ENCODE measurements around the gene SLC3A2. TPM values are rescaled to one million over a fixed set of nuclear protein-coding genes. Genes with fewer than 3 reads are reported as not detected.

Gene SLC3A2
- total RNA-seq, 1 experiment from 2014 or later = 334 TPM

DNA sequence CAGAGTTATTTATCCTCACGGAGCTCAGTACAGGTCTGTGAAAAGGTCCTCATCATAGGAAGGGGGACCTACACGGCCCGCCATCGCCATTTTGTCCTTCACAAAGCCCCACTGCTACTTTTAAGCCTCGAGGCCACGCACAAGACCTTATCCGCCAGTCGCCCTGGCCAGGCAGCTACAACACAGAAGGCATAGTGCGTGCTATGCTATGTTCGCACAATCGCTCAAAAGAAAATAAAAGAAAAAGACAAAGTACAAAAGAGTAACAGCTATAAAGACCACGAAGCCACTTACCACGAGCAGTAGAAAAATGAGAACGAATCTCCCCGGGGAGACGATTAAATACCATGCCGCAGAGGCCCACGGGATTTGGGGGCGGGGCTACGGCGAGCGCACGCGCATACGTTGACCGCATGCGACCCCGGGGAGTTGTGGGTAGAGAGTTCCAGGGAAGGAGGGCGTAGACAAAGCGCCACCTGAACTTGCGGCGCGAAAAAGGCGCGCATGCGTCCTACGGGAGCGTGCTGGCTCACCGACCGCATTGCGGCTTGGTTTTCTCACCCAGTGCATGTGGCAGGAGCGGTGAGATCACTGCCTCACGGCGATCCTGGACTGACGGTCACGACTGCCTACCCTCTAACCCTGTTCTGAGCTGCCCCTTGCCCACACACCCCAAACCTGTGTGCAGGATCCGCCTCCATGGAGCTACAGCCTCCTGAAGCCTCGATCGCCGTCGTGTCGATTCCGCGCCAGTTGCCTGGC, 24.9 kb upstream of the SLC3A2 start (continued):
- TF ChIP-seq, protein P1, sequence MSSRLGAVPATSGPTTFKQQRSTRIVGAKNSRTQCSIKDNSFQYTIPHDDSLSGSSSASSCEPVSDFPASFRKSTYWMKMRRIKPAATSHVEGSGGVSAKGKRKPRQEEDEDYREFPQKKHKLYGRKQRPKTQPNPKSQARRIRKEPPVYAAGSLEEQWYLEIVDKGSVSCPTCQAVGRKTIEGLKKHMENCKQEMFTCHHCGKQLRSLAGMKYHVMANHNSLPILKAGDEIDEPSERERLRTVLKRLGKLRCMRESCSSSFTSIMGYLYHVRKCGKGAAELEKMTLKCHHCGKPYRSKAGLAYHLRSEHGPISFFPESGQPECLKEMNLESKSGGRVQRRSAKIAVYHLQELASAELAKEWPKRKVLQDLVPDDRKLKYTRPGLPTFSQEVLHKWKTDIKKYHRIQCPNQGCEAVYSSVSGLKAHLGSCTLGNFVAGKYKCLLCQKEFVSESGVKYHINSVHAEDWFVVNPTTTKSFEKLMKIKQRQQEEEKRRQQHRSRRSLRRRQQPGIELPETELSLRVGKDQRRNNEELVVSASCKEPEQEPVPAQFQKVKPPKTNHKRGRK (CRISPR knock-in tag; IDR thresholded peaks at IDR 0.05; ENCODE audit: borderline replicate concordance) = no peak
- TF ChIP-seq ZNF396 (CRISPR knock-in tag; IDR thresholded peaks at IDR 0.05; ENCODE audit: borderline replicate concordance) (no peak), MXD4 (CRISPR knock-in tag; IDR thresholded peaks at IDR 0.05; ENCODE audit: borderline replicate concordance) (no peak), SP1 (CRISPR knock-in tag; conservative IDR thresholded peaks at IDR 0.05) (peak; percentile 93), RELA (CRISPR knock-in tag; IDR thresholded peaks at IDR 0.05; ENCODE audit: borderline replicate concordance) (peak; percentile 72; the same call in 1 of the 2 replicates), FOXP1 (CRISPR knock-in tag; IDR thresholded peaks at IDR 0.05; ENCODE audit: borderline replicate concordance) (peak; percentile 93), RORB (CRISPR knock-in tag; IDR thresholded peaks at IDR 0.05) (0 out of 2 replicates have a peak, but pooled peaks have one; percentile 6), CREM (CRISPR knock-in tag; IDR thresholded peaks at IDR 0.05) (peak; percentile 60), ZNF416 (CRISPR knock-in tag; IDR thresholded peaks at IDR 0.05) (no peak; the same call in 1 of the 2 replicates), ZNF121 (CRISPR knock-in tag; IDR thresholded peaks at IDR 0.05) (no peak), ZNF232 (CRISPR knock-in tag; IDR thresholded peaks at IDR 0.05) (peak; percentile 58; the same call in 1 of the 2 replicates), FOXJ3 (CRISPR knock-in tag; IDR thresholded peaks at IDR 0.05; ENCODE audit: borderline replicate concordance) (no peak; the same call in 1 of the 2 replicates), NFE2L1 (CRISPR knock-in tag; IDR thresholded peaks at IDR 0.05) (peak; percentile 88), NFATC4 (CRISPR knock-in tag; IDR thresholded peaks at IDR 0.05) (peak; percentile 89), ATF1 (CRISPR knock-in tag; IDR thresholded peaks at IDR 0.05) (0 out of 2 replicates have a peak, but pooled peaks have one; percentile 28)
- TF ChIP-seq, protein P2, sequence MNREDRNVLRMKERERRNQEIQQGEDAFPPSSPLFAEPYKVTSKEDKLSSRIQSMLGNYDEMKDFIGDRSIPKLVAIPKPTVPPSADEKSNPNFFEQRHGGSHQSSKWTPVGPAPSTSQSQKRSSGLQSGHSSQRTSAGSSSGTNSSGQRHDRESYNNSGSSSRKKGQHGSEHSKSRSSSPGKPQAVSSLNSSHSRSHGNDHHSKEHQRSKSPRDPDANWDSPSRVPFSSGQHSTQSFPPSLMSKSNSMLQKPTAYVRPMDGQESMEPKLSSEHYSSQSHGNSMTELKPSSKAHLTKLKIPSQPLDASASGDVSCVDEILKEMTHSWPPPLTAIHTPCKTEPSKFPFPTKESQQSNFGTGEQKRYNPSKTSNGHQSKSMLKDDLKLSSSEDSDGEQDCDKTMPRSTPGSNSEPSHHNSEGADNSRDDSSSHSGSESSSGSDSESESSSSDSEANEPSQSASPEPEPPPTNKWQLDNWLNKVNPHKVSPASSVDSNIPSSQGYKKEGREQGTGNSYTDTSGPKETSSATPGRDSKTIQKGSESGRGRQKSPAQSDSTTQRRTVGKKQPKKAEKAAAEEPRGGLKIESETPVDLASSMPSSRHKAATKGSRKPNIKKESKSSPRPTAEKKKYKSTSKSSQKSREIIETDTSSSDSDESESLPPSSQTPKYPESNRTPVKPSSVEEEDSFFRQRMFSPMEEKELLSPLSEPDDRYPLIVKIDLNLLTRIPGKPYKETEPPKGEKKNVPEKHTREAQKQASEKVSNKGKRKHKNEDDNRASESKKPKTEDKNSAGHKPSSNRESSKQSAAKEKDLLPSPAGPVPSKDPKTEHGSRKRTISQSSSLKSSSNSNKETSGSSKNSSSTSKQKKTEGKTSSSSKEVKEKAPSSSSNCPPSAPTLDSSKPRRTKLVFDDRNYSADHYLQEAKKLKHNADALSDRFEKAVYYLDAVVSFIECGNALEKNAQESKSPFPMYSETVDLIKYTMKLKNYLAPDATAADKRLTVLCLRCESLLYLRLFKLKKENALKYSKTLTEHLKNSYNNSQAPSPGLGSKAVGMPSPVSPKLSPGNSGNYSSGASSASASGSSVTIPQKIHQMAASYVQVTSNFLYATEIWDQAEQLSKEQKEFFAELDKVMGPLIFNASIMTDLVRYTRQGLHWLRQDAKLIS (CRISPR knock-in tag; IDR thresholded peaks at IDR 0.05; ENCODE audit: borderline replicate concordance) = no peak
- TF ChIP-seq, protein P3, sequence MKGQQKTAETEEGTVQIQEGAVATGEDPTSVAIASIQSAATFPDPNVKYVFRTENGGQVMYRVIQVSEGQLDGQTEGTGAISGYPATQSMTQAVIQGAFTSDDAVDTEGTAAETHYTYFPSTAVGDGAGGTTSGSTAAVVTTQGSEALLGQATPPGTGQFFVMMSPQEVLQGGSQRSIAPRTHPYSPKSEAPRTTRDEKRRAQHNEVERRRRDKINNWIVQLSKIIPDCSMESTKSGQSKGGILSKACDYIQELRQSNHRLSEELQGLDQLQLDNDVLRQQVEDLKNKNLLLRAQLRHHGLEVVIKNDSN (CRISPR knock-in tag; IDR thresholded peaks at IDR 0.05) = peak; percentile 9; the same call in 1 of the 2 replicates
- TF ChIP-seq, protein P4, sequence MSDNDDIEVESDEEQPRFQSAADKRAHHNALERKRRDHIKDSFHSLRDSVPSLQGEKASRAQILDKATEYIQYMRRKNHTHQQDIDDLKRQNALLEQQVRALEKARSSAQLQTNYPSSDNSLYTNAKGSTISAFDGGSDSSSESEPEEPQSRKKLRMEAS (CRISPR knock-in tag; IDR thresholded peaks at IDR 0.05) = peak; percentile 99
- TF ChIP-seq, protein P5, sequence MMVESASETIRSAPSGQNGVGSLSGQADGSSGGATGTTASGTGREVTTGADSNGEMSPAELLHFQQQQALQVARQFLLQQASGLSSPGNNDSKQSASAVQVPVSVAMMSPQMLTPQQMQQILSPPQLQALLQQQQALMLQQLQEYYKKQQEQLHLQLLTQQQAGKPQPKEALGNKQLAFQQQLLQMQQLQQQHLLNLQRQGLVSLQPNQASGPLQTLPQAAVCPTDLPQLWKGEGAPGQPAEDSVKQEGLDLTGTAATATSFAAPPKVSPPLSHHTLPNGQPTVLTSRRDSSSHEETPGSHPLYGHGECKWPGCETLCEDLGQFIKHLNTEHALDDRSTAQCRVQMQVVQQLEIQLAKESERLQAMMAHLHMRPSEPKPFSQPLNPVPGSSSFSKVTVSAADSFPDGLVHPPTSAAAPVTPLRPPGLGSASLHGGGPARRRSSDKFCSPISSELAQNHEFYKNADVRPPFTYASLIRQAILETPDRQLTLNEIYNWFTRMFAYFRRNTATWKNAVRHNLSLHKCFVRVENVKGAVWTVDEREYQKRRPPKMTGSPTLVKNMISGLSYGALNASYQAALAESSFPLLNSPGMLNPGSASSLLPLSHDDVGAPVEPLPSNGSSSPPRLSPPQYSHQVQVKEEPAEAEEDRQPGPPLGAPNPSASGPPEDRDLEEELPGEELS (CRISPR knock-in tag; IDR thresholded peaks at IDR 0.05) = peak; percentile 78
- TF ChIP-seq, protein P6, sequence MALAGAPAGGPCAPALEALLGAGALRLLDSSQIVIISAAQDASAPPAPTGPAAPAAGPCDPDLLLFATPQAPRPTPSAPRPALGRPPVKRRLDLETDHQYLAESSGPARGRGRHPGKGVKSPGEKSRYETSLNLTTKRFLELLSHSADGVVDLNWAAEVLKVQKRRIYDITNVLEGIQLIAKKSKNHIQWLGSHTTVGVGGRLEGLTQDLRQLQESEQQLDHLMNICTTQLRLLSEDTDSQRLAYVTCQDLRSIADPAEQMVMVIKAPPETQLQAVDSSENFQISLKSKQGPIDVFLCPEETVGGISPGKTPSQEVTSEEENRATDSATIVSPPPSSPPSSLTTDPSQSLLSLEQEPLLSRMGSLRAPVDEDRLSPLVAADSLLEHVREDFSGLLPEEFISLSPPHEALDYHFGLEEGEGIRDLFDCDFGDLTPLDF (CRISPR knock-in tag; IDR thresholded peaks at IDR 0.05) = peak; percentile 46; the same call in 1 of the 2 replicates
- TF ChIP-seq, protein P7, sequence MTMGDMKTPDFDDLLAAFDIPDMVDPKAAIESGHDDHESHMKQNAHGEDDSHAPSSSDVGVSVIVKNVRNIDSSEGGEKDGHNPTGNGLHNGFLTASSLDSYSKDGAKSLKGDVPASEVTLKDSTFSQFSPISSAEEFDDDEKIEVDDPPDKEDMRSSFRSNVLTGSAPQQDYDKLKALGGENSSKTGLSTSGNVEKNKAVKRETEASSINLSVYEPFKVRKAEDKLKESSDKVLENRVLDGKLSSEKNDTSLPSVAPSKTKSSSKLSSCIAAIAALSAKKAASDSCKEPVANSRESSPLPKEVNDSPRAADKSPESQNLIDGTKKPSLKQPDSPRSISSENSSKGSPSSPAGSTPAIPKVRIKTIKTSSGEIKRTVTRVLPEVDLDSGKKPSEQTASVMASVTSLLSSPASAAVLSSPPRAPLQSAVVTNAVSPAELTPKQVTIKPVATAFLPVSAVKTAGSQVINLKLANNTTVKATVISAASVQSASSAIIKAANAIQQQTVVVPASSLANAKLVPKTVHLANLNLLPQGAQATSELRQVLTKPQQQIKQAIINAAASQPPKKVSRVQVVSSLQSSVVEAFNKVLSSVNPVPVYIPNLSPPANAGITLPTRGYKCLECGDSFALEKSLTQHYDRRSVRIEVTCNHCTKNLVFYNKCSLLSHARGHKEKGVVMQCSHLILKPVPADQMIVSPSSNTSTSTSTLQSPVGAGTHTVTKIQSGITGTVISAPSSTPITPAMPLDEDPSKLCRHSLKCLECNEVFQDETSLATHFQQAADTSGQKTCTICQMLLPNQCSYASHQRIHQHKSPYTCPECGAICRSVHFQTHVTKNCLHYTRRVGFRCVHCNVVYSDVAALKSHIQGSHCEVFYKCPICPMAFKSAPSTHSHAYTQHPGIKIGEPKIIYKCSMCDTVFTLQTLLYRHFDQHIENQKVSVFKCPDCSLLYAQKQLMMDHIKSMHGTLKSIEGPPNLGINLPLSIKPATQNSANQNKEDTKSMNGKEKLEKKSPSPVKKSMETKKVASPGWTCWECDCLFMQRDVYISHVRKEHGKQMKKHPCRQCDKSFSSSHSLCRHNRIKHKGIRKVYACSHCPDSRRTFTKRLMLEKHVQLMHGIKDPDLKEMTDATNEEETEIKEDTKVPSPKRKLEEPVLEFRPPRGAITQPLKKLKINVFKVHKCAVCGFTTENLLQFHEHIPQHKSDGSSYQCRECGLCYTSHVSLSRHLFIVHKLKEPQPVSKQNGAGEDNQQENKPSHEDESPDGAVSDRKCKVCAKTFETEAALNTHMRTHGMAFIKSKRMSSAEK (CRISPR knock-in tag; IDR thresholded peaks at IDR 0.05; ENCODE audit: borderline replicate concordance) = peak; percentile 83
